GM19238 (cell line): ENCODE measurements around the gene MICAL3.

ENCODE experiments used
- DNase-seq: peaks from one replicate; pipeline ENCODE4 v3.0.0; 2011; ENCODE audit warnings: low spot score; ENCODE audit not compliant: insufficient read length

The MICAL3 gene

GRCh38 chr22:17782158-17782557, 242.2 kb downstream of the MICAL3 start:
- DNase-seq: no peak

GRCh38 chr22:17781319-17782031, 242.9 kb downstream of the MICAL3 start:
- DNase-seq: no peak

- DNase-seq: no peak
Observed at GRCh38 chr22:17780741-17781318, 243.5 kb downstream of the MICAL3 start.

- no peak for DNase-seq
Observed at GRCh38 chr22:17780116-17780740, 244.1 kb downstream of the MICAL3 start.

GRCh38 chr22:17779286-17780115, 244.9 kb downstream of the MICAL3 start:
- DNase-seq: peak; percentile 83

- no peak for DNase-seq
Observed at GRCh38 chr22:17778412-17778976, 245.9 kb downstream of the MICAL3 start.

GRCh38 chr22:17777717-17778044, 246.7 kb downstream of the MICAL3 start:
- no peak for DNase-seq

GRCh38 chr22:17777005-17777716, 247.2 kb downstream of the MICAL3 start:
- peak; percentile 85 for DNase-seq

- DNase-seq: no peak
Observed at GRCh38 chr22:17775781-17776465, 248.4 kb downstream of the MICAL3 start.

GRCh38 chr22:17774926-17775685, 249.3 kb downstream of the MICAL3 start:
- DNase-seq: no peak

GRCh38 chr22:17774206-17774925, 250.0 kb downstream of the MICAL3 start, which contains the start of gene BID:
TSS of gene BID (minus strand) at chr22:17774469. CDS start at chr22:17750116, 24,353 bp downstream.
- DNase-seq: peak; percentile 58

- DNase-seq: peak; percentile 72
Observed at GRCh38 chr22:17773606-17774205, 250.7 kb downstream of the MICAL3 start.

- DNase-seq: no peak
Observed at GRCh38 chr22:17772958-17773605, 251.3 kb downstream of the MICAL3 start.

GRCh38 chr22:17772249-17772957, 252.0 kb downstream of the MICAL3 start:
- no peak for DNase-seq

- no peak for DNase-seq
Observed at GRCh38 chr22:17770180-17771077, 253.9 kb downstream of the MICAL3 start.

GRCh38 chr22:17769716-17770082, 254.7 kb downstream of the MICAL3 start:
- DNase-seq: no peak
